Measurements from ENCODE around the gene APOO. TPM values are rescaled to one million over a fixed set of nuclear protein-coding genes. Genes with fewer than 3 reads are reported as not detected.

The APOO gene
- polyA plus RNA-seq, 6 donors from 2014 or later, result 12.8 to 23.7 (median 17.8) TPM

- Mint-ChIP-seq H3K27ac (peak overlapping the region in 2 of 6 donors; percentile 2 to 49), H3K4me3 (no peak overlapping the region), H3K27me3 (no peaks in the 10 kb centered on the region), H3K9me3 (no peaks in the 10 kb centered on the region), H3K36me3 (no peaks in the 10 kb centered on the region), H3K4me1 (peaks cover 4 to 6% (median 4%) of the 10 kb centered on the region in 3 donors)
- ATAC-seq (ENCODE audit: low read depth in 2 of 2) (peak in 1 of 2 donors; percentile 30), DNase-seq (no peak)
These were observed 23.3 kb upstream of the APOO start for GRCh38 chrX:23930894-23931604.

- H3K27ac Mint-ChIP-seq, result no peak overlapping the region
- ATAC-seq (ENCODE audit: low read depth in 2 of 2), result no peak
These were observed 18.3 kb upstream of the APOO start for GRCh38 chrX:23926015-23926414.

GRCh38 chrX:23919706-23920320, 12.1 kb upstream of the APOO start:
- no peak overlapping the region for H3K27ac Mint-ChIP-seq
- peaks cover 0 to 10% of the 10 kb centered on the region in 2 donors for H3K36me3 Mint-ChIP-seq
- peaks cover 0 to 17% (median 0%) of the 10 kb centered on the region in 7 donors for H3K9me3 Mint-ChIP-seq
- peaks cover 0 to 10% (median 0%) of the 10 kb centered on the region in 3 donors for H3K27me3 Mint-ChIP-seq
- no peak for ATAC-seq (ENCODE audit: low read depth in 2 of 2)
- no peak overlapping the region for H3K4me3 Mint-ChIP-seq
- DNase-seq, result no peak
- H3K4me1 Mint-ChIP-seq, result no peaks in the 10 kb centered on the region

More at GRCh38 chrX:23926015-23926414, 18.3 kb upstream of the APOO start:
- H3K4me3 Mint-ChIP-seq, result no peak overlapping the region
- H3K27me3 Mint-ChIP-seq, result no peaks in the 10 kb centered on the region
- no peak for DNase-seq
- peaks cover 0 to 2% (median 1%) of the 10 kb centered on the region in 3 donors for H3K4me1 Mint-ChIP-seq
- H3K36me3 Mint-ChIP-seq, result no peaks in the 10 kb centered on the region
- H3K9me3 Mint-ChIP-seq, result no peaks in the 10 kb centered on the region

- Mint-ChIP-seq H3K4me1 (no peaks in the 10 kb centered on the region), H3K4me3 (no peak overlapping the region), H3K27me3 (peaks cover 0 to 10% (median 0%) of the 10 kb centered on the region in 3 donors), H3K27ac (no peak overlapping the region), H3K36me3 (peaks cover 0 to 10% of the 10 kb centered on the region in 2 donors), H3K9me3 (peaks cover 0 to 17% (median 0%) of the 10 kb centered on the region in 7 donors)
- ATAC-seq (ENCODE audit: low read depth in 2 of 2), result no peak
- DNase-seq, result no peak
These were observed 11.4 kb upstream of the APOO start for GRCh38 chrX:23919148-23919547.

- Mint-ChIP-seq H3K9me3 (no peaks in the 10 kb centered on the region), H3K4me3 (no peak overlapping the region), H3K27me3 (no peaks in the 10 kb centered on the region), H3K4me1 (peaks cover 5 to 6% (median 6%) of the 10 kb centered on the region in 3 donors), H3K27ac (no peak overlapping the region), H3K36me3 (no peaks in the 10 kb centered on the region)
- DNase-seq, result no peak
- no peak for ATAC-seq (ENCODE audit: low read depth in 2 of 2)
These were observed 3.5 kb upstream of the APOO start for GRCh38 chrX:23911126-23911835.

- Mint-ChIP-seq H3K4me1 (peaks cover 5 to 6% (median 6%) of the 10 kb centered on the region in 3 donors), H3K27me3 (no peaks in the 10 kb centered on the region), H3K9me3 (no peaks in the 10 kb centered on the region), H3K4me3 (peak overlapping the region; percentile 73 to 93 (median 88)), H3K36me3 (no peaks in the 10 kb centered on the region), H3K27ac (peak overlapping the region; percentile 5 to 95 (median 88))
- DNase-seq, result peak; percentile 12
- no peak for ATAC-seq (ENCODE audit: low read depth in 2 of 2)
These were observed 674 bp upstream of the APOO start for GRCh38 chrX:23908219-23909004.

GRCh38 chrX:23907111-23907497, 634 bp downstream of the APOO start:
- Mint-ChIP-seq H3K4me3 (peak overlapping the region; percentile 73 to 93 (median 88)), H3K36me3 (no peaks in the 10 kb centered on the region), H3K27me3 (no peaks in the 10 kb centered on the region), H3K4me1 (peaks cover 5 to 6% (median 6%) of the 10 kb centered on the region in 3 donors), H3K27ac (peak overlapping the region; percentile 66 to 96 (median 88)), H3K9me3 (no peaks in the 10 kb centered on the region)
- DNase-seq, result no peak
- ATAC-seq (ENCODE audit: low read depth in 2 of 2), result no peak

GRCh38 chrX:23904096-23904495, 3.6 kb downstream of the APOO start:
- no peak overlapping the region for H3K27ac Mint-ChIP-seq
- H3K4me1 Mint-ChIP-seq, result peaks cover 5 to 6% (median 6%) of the 10 kb centered on the region in 3 donors
- no peak for DNase-seq
- no peaks in the 10 kb centered on the region for H3K36me3 Mint-ChIP-seq
- H3K4me3 Mint-ChIP-seq, result no peak overlapping the region
- ATAC-seq (ENCODE audit: low read depth in 2 of 2), result no peak
- no peaks in the 10 kb centered on the region for H3K9me3 Mint-ChIP-seq
- no peaks in the 10 kb centered on the region for H3K27me3 Mint-ChIP-seq

GRCh38 chrX:23902419-23902818, 5.3 kb downstream of the APOO start:
- no peak overlapping the region for H3K4me3 Mint-ChIP-seq
- H3K27ac Mint-ChIP-seq, result no peak overlapping the region
- no peaks in the 10 kb centered on the region for H3K4me1 Mint-ChIP-seq
- no peaks in the 10 kb centered on the region for H3K9me3 Mint-ChIP-seq
- no peaks in the 10 kb centered on the region for H3K27me3 Mint-ChIP-seq
- no peaks in the 10 kb centered on the region for H3K36me3 Mint-ChIP-seq
- DNase-seq, result peak; percentile 32
- peak; percentile 35 to 39 for ATAC-seq (ENCODE audit: low read depth in 2 of 2)

- H3K36me3 Mint-ChIP-seq, result no peaks in the 10 kb centered on the region
- no peak overlapping the region for H3K4me3 Mint-ChIP-seq
- no peak overlapping the region for H3K27ac Mint-ChIP-seq
- H3K27me3 Mint-ChIP-seq, result no peaks in the 10 kb centered on the region
- ATAC-seq (ENCODE audit: low read depth in 2 of 2) (peak; percentile 81 to 90), DNase-seq (peak; percentile 33)
- H3K9me3 Mint-ChIP-seq, result no peaks in the 10 kb centered on the region
- no peaks in the 10 kb centered on the region for H3K4me1 Mint-ChIP-seq
These were observed 5.9 kb downstream of the APOO start for GRCh38 chrX:23901805-23902204.

GRCh38 chrX:23901060-23901459, 6.7 kb downstream of the APOO start:
- no peak overlapping the region for H3K4me3 Mint-ChIP-seq
- ATAC-seq (ENCODE audit: low read depth in 2 of 2) (no peak), DNase-seq (no peak)
- H3K4me1 Mint-ChIP-seq, result no peaks in the 10 kb centered on the region
- no peak overlapping the region for H3K27ac Mint-ChIP-seq
- no peaks in the 10 kb centered on the region for H3K36me3 Mint-ChIP-seq
- no peaks in the 10 kb centered on the region for H3K27me3 Mint-ChIP-seq
- no peaks in the 10 kb centered on the region for H3K9me3 Mint-ChIP-seq

GRCh38 chrX:23900220-23900797, 7.4 kb downstream of the APOO start:
- Mint-ChIP-seq H3K9me3 (no peaks in the 10 kb centered on the region), H3K27ac (no peak overlapping the region), H3K4me1 (no peaks in the 10 kb centered on the region), H3K36me3 (no peaks in the 10 kb centered on the region), H3K27me3 (no peaks in the 10 kb centered on the region), H3K4me3 (no peak overlapping the region)
- ATAC-seq (ENCODE audit: low read depth in 2 of 2) (no peak), DNase-seq (no peak)

GRCh38 chrX:23898412-23898959, 9.3 kb downstream of the APOO start:
- DNase-seq (no peak), ATAC-seq (ENCODE audit: low read depth in 2 of 2) (no peak)
- no peaks in the 10 kb centered on the region for H3K4me1 Mint-ChIP-seq
- no peak overlapping the region for H3K27ac Mint-ChIP-seq
- no peaks in the 10 kb centered on the region for H3K27me3 Mint-ChIP-seq
- H3K4me3 Mint-ChIP-seq, result no peak overlapping the region
- no peaks in the 10 kb centered on the region for H3K36me3 Mint-ChIP-seq
- H3K9me3 Mint-ChIP-seq, result no peaks in the 10 kb centered on the region
